HCT116 (cell line): ENCODE measurements around the gene TRAPPC4. TPM values are rescaled to one million over a fixed set of nuclear protein-coding genes. Genes with fewer than 3 reads are reported as not detected.

Experiments
- ATAC-seq: fragments of 200-7000 bp; cut with Tn5 transposase; 2 replicates; pipeline ENCODE4 v1.9.1; 2020; ENCODE audit warnings: mild to moderate bottlenecking, moderate library complexity
- BruUV-seq: library from RNA; stranded (reverse); fragments of 400-500 nt; replicated peaks from 2 replicates; lab custom pipeline; 2021; lab: Mats Ljungman, UMichigan
- CTCF ChIA-PET: fragments of 300-600 bp; sonication (Branson Sonifier 250); formaldehyde crosslinking; loops from one replicate; lab custom pipeline; 2021; ENCODE audit warnings: antibody characterized with exemption; lab: Charles Lee
- POLR2A ChIA-PET: fragments of 300-600, 350-600 bp; sonication (Branson Sonifier 250); formaldehyde crosslinking; loops from one replicate; lab custom pipeline; 2021; ENCODE audit warnings: antibody characterized with exemption; lab: Charles Lee
- RAD21 ChIA-PET, 2 experiments: fragments of 300-600 bp; sonication (Branson Sonifier 250); formaldehyde crosslinking; loops; one replicate each; lab custom pipeline; 2023; ENCODE audit warnings: low total read pairs in 2 of 2; ENCODE audit not compliant: uncharacterized antibody in 2 of 2, unreplicated experiment in 2 of 2, low non-redundant PET in 1 of 2; lab: Charles Lee
- DNase-seq: peaks from one replicate; pipeline ENCODE4 v3.0.0-alpha.2; 2010; ENCODE audit warnings: low read depth, low spot score
- H2AFZ ChIP-seq: fragments of 200-600 bp; shearing (Covaris generic), sonication (generic); 2 replicates; pipeline ENCODE4 v1.6.1; 2017; ENCODE audit warnings: low read depth, mixed run types, mixed read lengths, antibody characterized with exemption, low read length; ENCODE audit not compliant: poor library complexity, severe bottlenecking
- H3K27ac ChIP-seq: 2 replicates; pipeline ENCODE4 v1.5.1; 2012; ENCODE audit warnings: low read depth, low read length
- H3K27me3 ChIP-seq: fragments of 200-600 bp; sonication (generic); 2 replicates; pipeline ENCODE4 v1.6.1; 2016; ENCODE audit warnings: mixed run types, low read length, mixed read lengths; ENCODE audit not compliant: insufficient read depth
- H3K36me3 ChIP-seq, 2 experiments: fragments of 200-500 bp in 1 of 2; fragments of 200-600 bp in 1 of 2; sonication (Bioruptor generic) in 1 of 2; sonication (generic) in 1 of 2; 2 replicates each; pipeline versions ENCODE4 v1.5.1 to v1.6.1; 2014 to 2016; ENCODE audit warnings: low read length in 2 of 2, inconsistent platforms in 1 of 2, mixed read lengths in 1 of 2, mixed run types in 1 of 2; ENCODE audit not compliant: insufficient read depth in 2 of 2, control insufficient read depth in 1 of 2
- H3K4me1 ChIP-seq, 2 experiments: fragments of 200-600 bp in 1 of 2; sonication (generic) in 1 of 2; 2 replicates each; pipeline versions ENCODE4 v1.5.1 to v1.6.1; 2012 to 2017; ENCODE audit warnings: low read length in 2 of 2, inconsistent platforms in 1 of 2, mild to moderate bottlenecking in 1 of 2, mixed read lengths in 1 of 2, mixed run types in 1 of 2, moderate library complexity in 1 of 2; ENCODE audit not compliant: insufficient read depth in 2 of 2, control insufficient read depth in 1 of 2
- H3K4me2 ChIP-seq: fragments of 200-600 bp; sonication (generic); 2 replicates; pipeline ENCODE4 v1.6.1; 2017; ENCODE audit warnings: mixed run types, low read length, mixed read lengths
- H3K4me3 ChIP-seq, 2 experiments: fragments of 200-600 bp in 1 of 2; sonication (generic) in 1 of 2; replicated peaks in 1 of 2; 2 replicates each; pipeline ENCODE4 v1.5.1; 2011 to 2016; ENCODE audit warnings: low read length in 2 of 2, control low read depth in 1 of 2, low read depth in 1 of 2, mild to moderate bottlenecking in 1 of 2, mixed read lengths in 1 of 2, mixed run types in 1 of 2
- H3K79me2 ChIP-seq: fragments of 200-600 bp; sonication (generic); 2 replicates; pipeline ENCODE4 v1.6.1; 2017; ENCODE audit warnings: mild to moderate bottlenecking, mixed run types, low read length, moderate library complexity, mixed read lengths; ENCODE audit not compliant: insufficient read depth
- H3K9ac ChIP-seq: fragments of 200-600 bp; sonication (generic); 2 replicates; pipeline ENCODE4 v1.6.1; 2016; ENCODE audit warnings: low read length, mixed read lengths
- H3K9me2 ChIP-seq: fragments of 200-600 bp; sonication (generic), shearing (Covaris generic); 2 replicates; pipeline ENCODE4 v1.6.1; 2017; ENCODE audit warnings: mixed run types, mild to moderate bottlenecking, moderate library complexity; ENCODE audit not compliant: insufficient read depth
- H3K9me3 ChIP-seq, 2 experiments: fragments of 200-500 bp in 1 of 2; fragments of 200-600 bp in 1 of 2; sonication (Bioruptor generic) in 1 of 2; sonication (generic) in 1 of 2; 2 replicates each; pipeline ENCODE4 v1.6.1; 2014 to 2017; ENCODE audit warnings: low read length in 2 of 2, mixed read lengths in 2 of 2, inconsistent platforms in 1 of 2, low read depth in 1 of 2, mild to moderate bottlenecking in 1 of 2, mixed run types in 1 of 2, moderate library complexity in 1 of 2; ENCODE audit not compliant: control insufficient read depth in 1 of 2, insufficient read depth in 1 of 2
- H4K20me1 ChIP-seq: fragments of 200-600 bp; sonication (generic), shearing (Covaris generic); 2 replicates; pipeline ENCODE4 v1.6.1; 2017; ENCODE audit warnings: mixed run types, mild to moderate bottlenecking, moderate library complexity; ENCODE audit not compliant: insufficient read depth
- EGR1 ChIP-seq: IDR thresholded peaks from 2 replicates; pipeline ENCODE4 v1.6.1; 2012; ENCODE audit warnings: low read depth
- ELF1 ChIP-seq: IDR thresholded peaks from 2 replicates; pipeline ENCODE4 v1.6.1; 2012; ENCODE audit warnings: low read depth, borderline replicate concordance
- POLR2A ChIP-seq: IDR thresholded peaks from 2 replicates; pipeline ENCODE4 v1.7.0; 2011; ENCODE audit warnings: borderline replicate concordance; ENCODE audit not compliant: insufficient read depth, insufficient read length; ENCODE audit errors: extremely low read depth
- POLR2AphosphoS5 ChIP-seq: IDR thresholded peaks from 2 replicates; pipeline ENCODE4 v1.6.1; 2011; ENCODE audit warnings: mild to moderate bottlenecking, low read depth, low read length, moderate library complexity
- SIN3A ChIP-seq: IDR thresholded peaks from 2 replicates; pipeline ENCODE4 v1.6.1; 2012; ENCODE audit warnings: low read depth
- SRF ChIP-seq: IDR thresholded peaks from 2 replicates; pipeline ENCODE4 v1.6.1; 2012; ENCODE audit warnings: low read depth
- TCF7L2 ChIP-seq: IDR thresholded peaks from 2 replicates; pipeline ENCODE4 v1.7.0; 2011; ENCODE audit warnings: borderline replicate concordance, inconsistent platforms; ENCODE audit not compliant: insufficient read depth, insufficient read length; ENCODE audit errors: extremely low read depth
- YY1 ChIP-seq: IDR thresholded peaks from 2 replicates; pipeline ENCODE4 v1.6.1; 2011; ENCODE audit warnings: low read length, low read depth, moderate library complexity, mild to moderate bottlenecking; ENCODE audit not compliant: insufficient replicate concordance; ENCODE audit errors: extremely low read depth
- ZNF274 ChIP-seq: fragments of 200-500 bp; sonication (Bioruptor generic); IDR thresholded peaks from 2 replicates; pipeline ENCODE4 v1.6.1; 2014; ENCODE audit warnings: mild to moderate bottlenecking, low read depth, low read length, inconsistent platforms
- intact Hi-C: fragments of 100-400 bp; cut with micrococcal nuclease; formaldehyde crosslinking; loops from 2 replicates; pipeline ENCODE4 v1.10.0; 2022
- total RNA-seq: library from RNA; stranded (reverse); gene quantifications from one replicate; pipeline ENCODE4 v1.2.1, GENCODE V29; 2021; ENCODE audit not compliant: unreplicated experiment
- TF ChIP-seq, protein P1 (sequence below), 3 experiments: fragments of 200-600 bp in 1 of 3; sonication (generic) in 1 of 3; IDR thresholded peaks in 2 of 3; conservative IDR thresholded peaks in 1 of 3; 2 replicates each; pipeline ENCODE4 v1.5.1; 2012 to 2017; ENCODE audit warnings: low read depth in 2 of 3, low read length in 2 of 3, antibody characterized with exemption in 1 of 3, borderline replicate concordance in 1 of 3, control low read depth in 1 of 3, mild to moderate bottlenecking in 1 of 3, mixed read lengths in 1 of 3, mixed run types in 1 of 3, moderate library complexity in 1 of 3; ENCODE audit not compliant: insufficient read depth in 1 of 3
- TF ChIP-seq, protein P2 (sequence below): IDR thresholded peaks from 2 replicates; pipeline ENCODE4 v1.6.1; 2012

TRAPPC4 gene
- total RNA-seq, 1 experiment from 2014 or later = 61.6 TPM

DNA sequence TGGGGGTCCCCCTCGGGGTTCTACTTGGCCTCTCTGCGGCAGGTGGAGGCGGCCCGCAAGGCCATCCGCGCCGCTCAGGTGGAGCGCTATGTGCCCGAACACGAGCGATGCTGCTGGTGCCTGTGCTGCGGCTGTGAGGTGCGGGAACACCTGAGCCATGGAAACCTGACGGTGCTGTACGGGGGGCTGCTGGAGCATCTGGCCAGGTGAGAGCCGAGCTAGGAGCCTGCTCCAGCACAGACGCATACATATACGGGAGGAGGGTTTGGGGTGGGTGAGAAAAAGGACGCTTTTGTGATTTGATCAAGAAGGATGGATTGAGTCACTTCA is 20.2 kb upstream of the TRAPPC4 start:
- H2AFZ ChIP-seq = no peak overlapping the region
- peaks cover 13 to 27% of the 10 kb centered on the region in 2 experiments for H3K36me3 ChIP-seq
- peak overlapping the region; percentile 90 for H3K9ac ChIP-seq
- no peak; the same call in 1 of the 2 replicates for TF ChIP-seq SIN3A
- TF ChIP-seq ZNF274 = no peak
- TF ChIP-seq, protein P1, sequence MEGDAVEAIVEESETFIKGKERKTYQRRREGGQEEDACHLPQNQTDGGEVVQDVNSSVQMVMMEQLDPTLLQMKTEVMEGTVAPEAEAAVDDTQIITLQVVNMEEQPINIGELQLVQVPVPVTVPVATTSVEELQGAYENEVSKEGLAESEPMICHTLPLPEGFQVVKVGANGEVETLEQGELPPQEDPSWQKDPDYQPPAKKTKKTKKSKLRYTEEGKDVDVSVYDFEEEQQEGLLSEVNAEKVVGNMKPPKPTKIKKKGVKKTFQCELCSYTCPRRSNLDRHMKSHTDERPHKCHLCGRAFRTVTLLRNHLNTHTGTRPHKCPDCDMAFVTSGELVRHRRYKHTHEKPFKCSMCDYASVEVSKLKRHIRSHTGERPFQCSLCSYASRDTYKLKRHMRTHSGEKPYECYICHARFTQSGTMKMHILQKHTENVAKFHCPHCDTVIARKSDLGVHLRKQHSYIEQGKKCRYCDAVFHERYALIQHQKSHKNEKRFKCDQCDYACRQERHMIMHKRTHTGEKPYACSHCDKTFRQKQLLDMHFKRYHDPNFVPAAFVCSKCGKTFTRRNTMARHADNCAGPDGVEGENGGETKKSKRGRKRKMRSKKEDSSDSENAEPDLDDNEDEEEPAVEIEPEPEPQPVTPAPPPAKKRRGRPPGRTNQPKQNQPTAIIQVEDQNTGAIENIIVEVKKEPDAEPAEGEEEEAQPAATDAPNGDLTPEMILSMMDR (IDR thresholded peaks at IDR 0.05 in 2 of 3, conservative IDR thresholded peaks at IDR 0.05 in 1 of 3; ENCODE audit: borderline replicate concordance in 1 of 3, insufficient read depth in 1 of 3, low read depth in 2 of 3, low read length in 2 of 3) = no peak
- no peak for TF ChIP-seq TCF7L2
- no peak for TF ChIP-seq EGR1
- TF ChIP-seq POLR2AphosphoS5 = no peak
- TF ChIP-seq, protein P2, sequence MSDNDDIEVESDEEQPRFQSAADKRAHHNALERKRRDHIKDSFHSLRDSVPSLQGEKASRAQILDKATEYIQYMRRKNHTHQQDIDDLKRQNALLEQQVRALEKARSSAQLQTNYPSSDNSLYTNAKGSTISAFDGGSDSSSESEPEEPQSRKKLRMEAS = no peak
- no peak for TF ChIP-seq SRF
- no peak for TF ChIP-seq YY1
- TF ChIP-seq ELF1 = no peak
- TF ChIP-seq POLR2A = no peak
- H3K9me3 ChIP-seq = no peaks in the 10 kb centered on the region
- ATAC-seq = peak; percentile 42
- H3K9me2 ChIP-seq = no peaks in the 10 kb centered on the region
- peak overlapping the region; percentile 97 for H3K4me2 ChIP-seq
- peaks cover 15 to 46% of the 10 kb centered on the region in 2 experiments for H3K4me1 ChIP-seq
- peak overlapping the region; percentile 96 for H3K27ac ChIP-seq
- peak overlapping the region; percentile 90 for H3K4me3 ChIP-seq
- ChIA-PET RAD21 (no interaction called here), CTCF (no interaction called here), POLR2A (interaction anchor here (0.6 kb wide), 1 partner anchor 326 kb away, joined by 5 read pairs; no protein-coding TSS in a partner anchor)
- no peak for DNase-seq
- H4K20me1 ChIP-seq = no peaks in the 10 kb centered on the region
- H3K27me3 ChIP-seq = no peaks in the 10 kb centered on the region
- intact Hi-C loops = no loop called here
- BruUV-seq = TSS peak; percentile 56
- peaks cover 74% of the 10 kb centered on the region for H3K79me2 ChIP-seq
